Left hindlimb (tissue), 1 donor: ENCODE data around the gene VWDE.
"Not testable (repeated sequence)": the region's sequence is repeated elsewhere in the genome, so short reads cannot be mapped to it uniquely, and the experiment has no call there.

ENCODE experiments used
- DNase-seq: peaks from one replicate; pipeline ENCODE4 v3.0.0-alpha.2; 2018

The VWDE gene

DNA sequence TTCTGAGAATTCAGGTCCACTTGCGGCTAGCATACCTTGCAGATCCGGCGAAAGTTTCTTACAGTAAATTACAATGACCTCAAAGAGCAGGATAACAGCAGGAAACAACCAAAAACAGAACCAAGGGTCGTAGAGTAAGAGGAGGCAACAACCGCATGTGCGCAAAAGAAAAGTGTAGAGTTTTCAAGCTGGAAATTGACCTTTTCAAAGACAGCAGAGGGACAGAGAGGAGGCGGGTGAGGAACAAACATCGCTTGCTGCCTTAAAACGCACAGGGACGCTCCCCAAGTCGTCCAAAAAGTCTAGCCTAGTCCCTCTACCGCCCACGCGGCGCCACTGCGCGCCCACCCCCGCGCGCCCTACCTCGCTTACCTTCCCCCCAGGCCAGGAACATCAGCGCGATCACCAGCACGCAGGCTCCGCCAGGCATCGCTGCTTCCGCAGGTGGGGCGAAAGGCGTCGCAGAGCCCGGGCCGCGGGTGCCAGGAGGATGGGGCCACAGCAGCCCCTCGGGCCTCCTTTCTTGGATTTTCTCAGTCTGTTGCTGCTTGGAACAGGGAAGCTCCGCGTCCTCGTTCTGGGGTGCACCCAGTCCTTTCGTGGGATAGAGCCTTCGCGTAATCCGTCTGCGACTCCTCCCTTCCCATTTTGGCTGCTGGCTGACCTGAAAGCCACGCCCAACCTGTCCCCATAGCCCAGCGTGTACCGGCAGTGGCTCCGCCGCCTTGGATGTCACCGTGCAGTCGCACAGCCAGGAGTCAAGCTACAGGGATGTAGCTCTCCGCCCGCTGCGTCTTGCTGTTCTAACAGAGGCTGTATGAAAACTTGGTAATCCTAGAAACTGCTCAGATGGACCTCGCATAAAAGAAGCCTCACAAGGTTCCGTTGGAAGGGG, at the start of gene VWDE:
TSS of gene VWDE (minus strand) at position 579 of the 895 bp plus-strand sequence. CDS start at position 430, 149 bp downstream.
- DNase-seq: peak; percentile 59

DNA sequence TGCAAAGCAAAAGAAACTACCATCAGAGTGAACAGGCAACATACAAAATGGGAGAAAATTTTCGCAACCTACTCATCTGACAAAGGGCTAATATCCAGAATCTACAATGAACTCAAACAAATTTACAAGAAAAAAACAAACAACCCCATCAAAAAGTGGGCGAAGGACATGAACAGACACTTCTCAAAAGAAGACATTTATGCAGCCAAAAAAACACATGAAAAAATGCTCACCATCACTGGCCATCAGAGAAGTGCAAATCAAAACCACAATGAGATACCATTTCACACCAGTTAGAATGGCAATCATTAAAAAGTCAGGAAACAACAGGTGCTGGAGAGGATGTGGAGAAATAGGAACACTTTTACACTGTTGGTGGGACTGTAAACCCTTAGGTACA, 49.5 kb upstream of the VWDE start:
- not testable (repeated sequence) for DNase-seq

DNA sequence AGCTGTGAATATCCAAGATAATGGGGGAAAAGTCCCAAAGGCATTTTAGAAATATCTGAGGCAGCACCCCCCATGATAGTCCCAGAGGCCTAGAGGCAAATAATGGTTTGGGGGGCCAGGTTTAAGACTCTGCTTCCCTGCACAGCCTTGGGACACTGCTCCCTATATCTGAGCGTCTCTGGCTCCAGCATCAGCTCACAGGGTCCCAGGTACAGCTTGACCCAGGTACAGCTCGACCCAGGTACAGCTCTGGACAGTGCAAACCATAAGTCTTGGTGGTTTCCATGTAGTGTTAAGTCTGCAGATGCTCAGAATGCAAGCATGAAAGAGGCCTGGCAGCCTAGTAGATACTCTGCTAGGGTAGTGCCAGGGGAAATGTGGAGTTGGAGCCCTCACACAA, 47.0 kb upstream of the VWDE start:
- DNase-seq: no peak

- no peak for DNase-seq
Observed at GRCh38 chr7:12444785-12445184, 41.1 kb upstream of the VWDE start.

DNA sequence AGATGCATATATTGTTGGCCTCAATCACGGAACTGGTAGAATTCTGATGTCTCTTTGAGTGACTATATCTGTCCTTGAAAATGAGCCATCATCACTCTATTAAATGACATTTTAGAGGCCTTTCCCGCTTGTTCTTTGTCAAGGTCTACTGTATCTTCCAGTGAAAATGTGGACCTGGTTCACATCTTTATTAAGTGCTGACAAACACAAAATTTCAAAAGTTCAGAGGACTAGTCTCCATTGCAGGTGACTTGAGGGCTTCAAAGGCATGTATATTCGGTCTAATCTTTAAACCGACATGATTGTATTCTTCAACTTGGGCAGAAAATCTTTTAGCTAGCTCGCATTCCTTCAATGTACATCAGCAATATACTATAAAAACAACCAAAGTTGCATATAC, 36.6 kb upstream of the VWDE start:
- DNase-seq: no peak

DNA sequence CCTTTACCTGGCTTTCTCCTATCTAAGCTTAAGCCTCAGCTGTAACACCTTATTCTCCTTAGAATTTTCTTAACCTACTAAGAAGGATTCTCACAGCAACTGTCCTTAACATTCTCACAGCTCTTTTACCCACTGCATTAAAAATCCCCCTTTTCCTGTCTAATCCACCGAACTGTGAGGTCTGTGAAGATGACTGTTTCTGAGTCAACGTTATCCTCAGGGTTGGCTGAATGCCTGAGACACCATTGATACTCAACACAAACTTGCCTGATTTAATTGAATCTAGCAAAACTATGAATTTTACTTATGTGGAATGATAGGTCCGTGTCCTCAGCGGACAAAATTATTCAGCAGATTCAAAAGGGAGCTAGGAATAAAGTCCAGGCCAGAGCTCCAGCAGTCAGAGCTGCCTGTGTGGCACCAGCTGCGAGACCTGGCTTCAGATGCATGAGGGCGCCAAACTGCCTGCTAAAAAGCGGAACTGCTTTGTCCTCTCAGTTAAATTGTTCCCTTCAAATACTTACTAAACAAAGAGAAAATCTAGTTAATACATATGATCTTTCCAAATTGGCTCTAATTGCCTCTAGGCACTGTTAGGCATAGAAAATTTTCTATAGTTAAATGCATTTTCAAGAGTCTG, 33.4 kb upstream of the VWDE start:
- no peak for DNase-seq

DNA sequence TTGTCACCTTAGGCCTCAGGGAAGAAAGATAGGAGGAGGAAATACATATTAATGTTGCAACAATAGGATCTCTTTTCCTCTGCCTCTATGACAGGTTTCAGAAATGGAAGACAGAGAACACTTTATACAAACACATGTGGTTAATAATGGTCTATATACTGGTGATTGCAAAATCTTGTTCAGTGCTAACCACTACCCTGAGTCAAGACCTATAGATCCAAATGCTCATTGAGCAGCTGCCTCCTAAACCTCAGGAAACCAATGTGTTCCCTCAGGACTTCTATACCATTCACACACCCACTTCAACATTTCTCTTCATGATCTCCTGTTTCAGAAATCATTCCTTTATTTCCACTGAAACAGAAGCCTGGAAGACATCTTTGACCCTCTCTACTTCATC, 32.5 kb upstream of the VWDE start:
- no peak for DNase-seq

GRCh38 chr7:12434012-12434642, 30.5 kb upstream of the VWDE start:
- DNase-seq: no peak

DNA sequence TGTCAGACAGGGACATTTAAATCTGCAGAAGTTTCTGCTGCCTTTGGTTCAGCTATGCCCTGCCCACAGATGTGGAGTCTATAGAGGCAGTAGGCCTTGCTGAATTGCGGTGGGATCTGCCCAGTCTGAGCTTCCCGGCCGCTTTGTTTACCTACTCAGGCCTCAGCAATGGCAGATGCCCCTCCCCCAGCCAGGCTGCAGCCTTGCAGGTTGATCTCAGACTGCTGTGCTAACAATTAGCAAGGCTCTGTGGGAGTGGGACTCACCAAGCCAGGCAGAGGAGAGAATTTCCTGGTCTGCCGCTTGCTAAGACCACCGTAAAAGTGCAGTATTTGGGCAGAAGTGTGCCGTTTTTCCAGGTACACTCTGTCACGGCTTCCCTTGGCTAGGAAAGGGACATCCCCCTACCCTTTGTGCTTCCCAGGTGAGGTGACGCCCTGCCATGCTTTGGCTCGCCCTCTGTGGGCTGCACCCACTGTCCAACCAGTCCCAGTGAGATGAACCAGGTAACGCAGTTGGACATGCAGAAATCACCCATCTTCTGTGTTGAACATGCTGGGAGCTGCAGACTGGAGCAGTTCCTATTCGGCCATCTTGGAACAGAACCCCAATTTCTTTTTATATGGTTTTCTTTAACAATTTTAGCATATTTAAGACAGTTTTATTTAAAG, 28.4 kb upstream of the VWDE start:
- peak; percentile 27 for DNase-seq

DNA sequence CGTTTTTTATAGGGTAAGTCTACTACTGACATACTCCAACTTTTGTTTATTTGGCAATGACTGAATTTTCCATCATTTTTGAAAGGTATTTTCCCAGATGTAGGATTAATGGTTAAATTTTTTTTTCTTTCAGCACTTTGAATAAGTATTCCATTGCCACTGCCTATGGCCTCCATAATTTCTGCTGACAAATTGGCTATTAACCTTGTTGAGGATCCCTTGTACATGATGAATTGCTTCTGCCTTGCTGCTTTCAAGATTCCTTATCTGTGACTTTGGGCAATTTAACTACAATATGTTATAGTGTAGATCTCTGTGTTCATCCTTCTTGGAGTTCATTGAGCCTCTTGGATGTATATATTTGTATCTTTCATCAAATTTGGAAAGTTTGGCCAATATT, 21.6 kb upstream of the VWDE start:
- no peak for DNase-seq

DNA sequence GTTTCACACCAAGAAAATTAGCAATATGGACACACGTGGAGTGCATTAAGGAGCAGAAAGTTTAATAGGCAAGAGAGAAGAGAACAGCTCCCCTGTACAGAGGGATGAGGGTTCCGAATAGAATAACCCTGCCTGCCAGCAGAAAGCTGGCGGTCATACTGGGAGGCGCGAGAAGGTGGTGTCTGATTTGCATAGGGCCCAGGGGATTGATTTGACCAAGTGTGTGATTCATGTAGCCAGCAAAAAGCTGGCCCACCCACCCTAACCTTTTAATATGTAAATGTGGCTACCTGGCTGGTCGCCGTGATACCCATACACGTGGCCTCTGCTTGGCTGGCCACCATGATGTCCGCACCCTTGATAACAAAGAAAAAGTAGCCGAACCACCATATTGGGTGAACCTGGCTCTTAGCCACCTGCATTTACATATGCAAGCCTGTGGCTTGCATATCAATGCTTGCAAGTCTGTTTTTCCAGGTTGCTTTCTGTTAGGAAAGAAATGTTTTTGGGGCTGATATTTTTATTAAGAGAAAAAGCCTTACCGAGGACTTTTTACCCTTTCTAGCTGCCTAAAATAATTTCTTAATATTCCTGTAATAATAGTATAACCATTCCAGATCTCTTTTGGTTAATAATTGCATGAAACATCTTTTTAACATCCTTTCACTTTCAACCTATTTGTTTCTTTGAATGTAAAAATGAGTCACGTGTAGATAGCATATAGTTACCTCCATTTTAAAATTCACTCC, 20.5 kb upstream of the VWDE start:
- DNase-seq: no peak

- DNase-seq: no peak
Observed at GRCh38 chr7:12423355-12423996, 19.8 kb upstream of the VWDE start.

GRCh38 chr7:12422554-12423320, 19.1 kb upstream of the VWDE start:
- no peak for DNase-seq

GRCh38 chr7:12418452-12418851, 14.8 kb upstream of the VWDE start:
- DNase-seq: no peak

DNA sequence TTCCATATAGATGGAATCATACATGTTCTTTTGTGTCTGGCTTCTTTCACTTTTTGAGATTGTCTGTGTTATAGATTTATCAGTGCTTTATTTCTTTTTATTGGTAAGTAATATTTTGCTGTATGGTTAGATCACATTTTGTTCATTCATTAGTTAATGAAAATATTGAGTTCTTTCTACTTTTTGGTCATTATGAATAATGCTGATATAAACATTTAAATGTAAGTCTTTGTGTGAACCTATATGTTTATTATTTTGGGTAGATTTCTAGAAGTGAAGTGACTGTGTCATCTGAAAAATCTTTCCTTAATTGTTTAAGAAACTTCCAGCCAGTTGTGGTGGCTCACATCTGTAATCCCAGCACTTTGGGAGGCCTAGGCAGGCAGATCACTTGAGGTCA, 11.4 kb upstream of the VWDE start:
- DNase-seq: no peak

GRCh38 chr7:12412407-12412806, 8.7 kb upstream of the VWDE start:
- DNase-seq: no peak

GRCh38 chr7:12410523-12410922, 6.9 kb upstream of the VWDE start:
- DNase-seq: no peak

DNA sequence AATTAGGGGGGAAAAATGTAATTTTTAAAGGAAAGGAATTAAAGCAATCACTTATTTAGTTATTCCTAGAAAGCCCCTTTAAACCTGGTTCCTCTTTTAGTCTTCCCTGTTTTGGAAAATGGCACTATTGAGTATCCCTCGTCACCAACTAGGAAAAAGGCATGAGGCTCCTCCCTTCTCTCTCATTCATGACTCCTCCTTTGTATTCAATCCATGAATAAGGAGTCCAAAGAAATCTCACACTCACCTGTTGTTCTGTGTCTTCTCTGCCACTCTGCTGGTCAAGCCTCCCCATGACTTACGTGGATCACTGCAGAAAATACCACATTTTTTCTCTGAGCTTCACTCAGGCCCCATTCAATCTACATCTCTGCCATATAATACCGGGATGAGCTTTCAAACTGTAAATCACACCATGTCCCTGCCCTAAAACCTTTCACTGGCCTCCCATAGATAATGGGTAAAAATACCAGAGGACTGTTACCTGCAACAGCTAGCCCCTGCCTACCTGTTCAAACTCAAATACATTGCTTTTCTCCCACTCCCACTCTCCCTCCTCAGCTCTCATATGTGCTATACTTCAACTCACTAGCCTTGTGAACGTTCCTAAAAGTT, 5.5 kb upstream of the VWDE start:
- no peak for DNase-seq

GRCh38 chr7:12407652-12408051, 4.0 kb upstream of the VWDE start:
- not testable (repeated sequence) for DNase-seq

GRCh38 chr7:12402365-12402725, 1.3 kb downstream of the VWDE start:
- DNase-seq: no peak
